GM12891 (cell line): Measurements from ENCODE around the gene MBNL2.

Experiments
- PAX5 ChIP-seq: IDR thresholded peaks from 2 replicates; pipeline ENCODE4 v1.6.1; 2011; ENCODE audit warnings: low read length, moderate library complexity, mild to moderate bottlenecking; ENCODE audit not compliant: insufficient read depth, severe bottlenecking
- POLR2A ChIP-seq: IDR thresholded peaks from 2 replicates; pipeline ENCODE4 v1.6.1; 2011; ENCODE audit warnings: low read depth, low read length, control low read depth
- POLR2AphosphoS5 ChIP-seq: IDR thresholded peaks from 2 replicates; pipeline ENCODE4 v1.6.1; 2011; ENCODE audit warnings: low read depth, low read length, control low read depth

DNA sequence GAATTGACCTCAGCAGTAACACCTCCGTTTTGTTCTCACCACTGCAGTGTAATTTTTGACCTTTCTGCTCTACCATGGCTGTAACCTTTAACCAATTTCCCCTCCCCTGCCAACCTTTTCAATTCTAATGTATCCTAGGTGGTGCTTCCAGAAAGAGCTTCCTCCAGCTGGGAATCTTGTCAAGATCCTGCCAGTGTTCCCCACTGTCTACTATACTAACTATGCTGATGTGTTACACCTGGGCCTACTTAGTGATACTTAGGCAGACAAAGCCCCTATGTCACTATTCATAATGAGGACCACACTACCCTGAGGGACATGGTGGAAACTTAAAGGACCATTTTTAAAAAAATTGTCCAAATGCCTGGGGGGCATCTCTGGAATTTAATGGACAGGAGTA is 41.0 kb downstream of the MBNL2 start:
- no peak for TF ChIP-seq POLR2A
- TF ChIP-seq PAX5: no peak
- no peak for TF ChIP-seq POLR2AphosphoS5
